GM21529 (cell line): ENCODE results near the gene LTB.
A peak's percentile ranks its signal among the peaks of the same experiment; 100 is the strongest.
"Not testable (repeated sequence)": the region's sequence is repeated elsewhere in the genome, so short reads cannot be mapped to it uniquely, and the experiment has no call there.

Source experiments
- ATAC-seq: cut with Tn5 transposase; IDR thresholded peaks from one replicate; pipeline ENCODE4 v1.9.1; 2021; ENCODE audit not compliant: unreplicated experiment

The LTB gene

GRCh38 chr6:31609519-31610406, 27.5 kb upstream of the LTB start:
- ATAC-seq = no peak

GRCh38 chr6:31607317-31607716, 25.1 kb upstream of the LTB start:
- ATAC-seq = no peak

- ATAC-seq = no peak
Measured at GRCh38 chr6:31597006-31597405, 14.8 kb upstream of the LTB start.

- ATAC-seq = no peak
Measured at GRCh38 chr6:31592396-31592771, 10.2 kb upstream of the LTB start.

- not testable (repeated sequence) for ATAC-seq
Measured at GRCh38 chr6:31590691-31591090, 8.5 kb upstream of the LTB start.

- ATAC-seq = no peak
Measured at GRCh38 chr6:31588871-31589650, 6.8 kb upstream of the LTB start.

GRCh38 chr6:31587791-31588777, 5.9 kb upstream of the LTB start:
- no peak for ATAC-seq

GRCh38 chr6:31586599-31587281, 4.5 kb upstream of the LTB start:
- no peak for ATAC-seq

GRCh38 chr6:31586008-31586407, 3.8 kb upstream of the LTB start, which contains the start of gene LST1:
LST1 (plus strand) TSS chr6:31586277; CDS start chr6:31587300, 1,023 bp downstream.
- no peak for ATAC-seq

GRCh38 chr6:31585491-31585890, 3.3 kb upstream of the LTB start:
- no peak for ATAC-seq

- ATAC-seq = no peak
Measured at GRCh38 chr6:31581434-31582229, 592 bp downstream of the LTB start.

- peak; percentile 57 for ATAC-seq
Measured at GRCh38 chr6:31580807-31581433, 1.3 kb downstream of the LTB start.

- no peak for ATAC-seq
Measured at GRCh38 chr6:31580438-31580740, 1.8 kb downstream of the LTB start.

GRCh38 chr6:31579546-31580437, 2.4 kb downstream of the LTB start:
- ATAC-seq = no peak

- no peak for ATAC-seq
Measured at GRCh38 chr6:31579119-31579505, 3.1 kb downstream of the LTB start.

- ATAC-seq = no peak
Measured at GRCh38 chr6:31578184-31579118, 3.8 kb downstream of the LTB start.

GRCh38 chr6:31577579-31577966, 4.7 kb downstream of the LTB start:
- no peak for ATAC-seq
